Endothelial cell of umbilical vein (primary cell): ENCODE results near the gene SEMG1. TPM values are rescaled to one million over a fixed set of nuclear protein-coding genes. Genes with fewer than 3 reads are reported as not detected.

Source experiments
- BruUV-seq: library from RNA; stranded (reverse); fragments of 400-500 nt; replicated peaks from 2 replicates; lab custom pipeline; 2021; lab: Mats Ljungman, UMichigan
- CTCF ChIA-PET: fragments of 300-600, 350-600 bp; sonication (Branson Sonifier 250); formaldehyde crosslinking; loops from one replicate; lab custom pipeline; 2021; ENCODE audit warnings: antibody characterized with exemption, inconsistent platforms; lab: Charles Lee
- POLR2A ChIA-PET: fragments of 300-600, 350-600 bp; sonication (Branson Sonifier 250); formaldehyde crosslinking; loops from one replicate; lab custom pipeline; 2021; ENCODE audit warnings: antibody characterized with exemption, inconsistent platforms; lab: Charles Lee
- DNase-seq: peaks from one replicate; pipeline ENCODE4 v3.0.0-alpha.2; 2011; ENCODE audit warnings: low read depth, low spot score
- FAIRE-seq: peaks from 2 replicates; lab custom pipeline; 2011; peaks lifted over from hg19 to GRCh38; lab: Jason Lieb, UNC
- H2AFZ ChIP-seq: 2 replicates; pipeline ENCODE4 v1.6.0; 2012; ENCODE audit warnings: low read depth, low read length, control low read depth, inconsistent platforms
- H3K27ac ChIP-seq: 2 replicates; pipeline ENCODE4 v1.5.1; 2011; ENCODE audit warnings: low read depth, mild to moderate bottlenecking, control low read depth, low read length, moderate library complexity; ENCODE audit not compliant: insufficient read depth
- H3K27me3 ChIP-seq, 2 experiments: 2 replicates each; pipeline versions ENCODE4 v1.6.0 to v1.6.1; 2011; ENCODE audit warnings: low read length in 2 of 2, mixed read lengths in 1 of 2; ENCODE audit not compliant: control insufficient read depth in 2 of 2, insufficient read depth in 2 of 2
- H3K36me3 ChIP-seq, 2 experiments: 2 replicates in 1 of 2; 3 replicates in 1 of 2; pipeline ENCODE4 v1.5.1; 2011; ENCODE audit warnings: low read length in 2 of 2, mild to moderate bottlenecking in 1 of 2, moderate library complexity in 1 of 2; ENCODE audit not compliant: control insufficient read depth in 2 of 2, insufficient read depth in 2 of 2; ENCODE audit errors: extremely low read depth in 1 of 2
- H3K4me1 ChIP-seq: 3 replicates; pipeline ENCODE4 v1.5.1; 2011; ENCODE audit warnings: mild to moderate bottlenecking, low read length; ENCODE audit not compliant: control insufficient read depth, insufficient read depth; ENCODE audit errors: extremely low read depth
- H3K4me2 ChIP-seq: 2 replicates; pipeline ENCODE4 v1.6.1; 2011; ENCODE audit warnings: low read length, control low read depth, mixed read lengths; ENCODE audit not compliant: insufficient read depth
- H3K4me3 ChIP-seq, 3 experiments: fragments of 200-600 bp in 1 of 3; sonication (generic), shearing (Covaris generic) in 1 of 3; replicated peaks in 1 of 3; 2 replicates each; pipeline ENCODE4 v1.5.1; 2011 to 2016; ENCODE audit warnings: control low read depth in 3 of 3, low read length in 3 of 3, mild to moderate bottlenecking in 2 of 3, inconsistent platforms in 1 of 3, low read depth in 1 of 3, moderate library complexity in 1 of 3; ENCODE audit not compliant: insufficient read depth in 1 of 3
- H3K79me2 ChIP-seq: 2 replicates; pipeline ENCODE4 v1.6.0; 2012; ENCODE audit warnings: low read length, inconsistent platforms; ENCODE audit not compliant: control insufficient read depth, insufficient read depth
- H3K9ac ChIP-seq: replicated peaks from 2 replicates; pipeline ENCODE3; 2011; ENCODE audit warnings: low read length, control low read depth; ENCODE audit not compliant: insufficient read depth; ENCODE audit errors: extremely low read depth
- H3K9me1 ChIP-seq: replicated peaks from 3 replicates; pipeline ENCODE4 v1.6.0; 2011; ENCODE audit warnings: mild to moderate bottlenecking, low read length; ENCODE audit not compliant: control insufficient read depth, insufficient read depth; ENCODE audit errors: extremely low read depth
- H3K9me3 ChIP-seq: replicated peaks from 2 replicates; pipeline ENCODE4 v1.5.1; 2012; ENCODE audit warnings: low read length, inconsistent platforms; ENCODE audit not compliant: control insufficient read depth, insufficient read depth
- H4K20me1 ChIP-seq: replicated peaks from 2 replicates; pipeline ENCODE3; 2011; ENCODE audit warnings: mild to moderate bottlenecking, low read length; ENCODE audit not compliant: control insufficient read depth, insufficient read depth; ENCODE audit errors: extremely low read depth
- CTCF ChIP-seq, 2 donors: IDR thresholded peaks; 1 replicate in 1 of 2; 2 replicates in 1 of 2; pipeline ENCODE4 v1.5.1; 2011; ENCODE audit warnings: low read length in 2 of 2, mild to moderate bottlenecking in 2 of 2, moderate library complexity in 2 of 2, control low read depth in 1 of 2, inconsistent platforms in 1 of 2, low read depth in 1 of 2; ENCODE audit not compliant: insufficient read depth in 1 of 2; ENCODE audit errors: extremely low read depth in 1 of 2
- EZH2 ChIP-seq: IDR thresholded peaks from 2 replicates; pipeline ENCODE4 v1.6.1; 2012; ENCODE audit warnings: borderline replicate concordance, low read depth, mild to moderate bottlenecking, moderate library complexity, low read length, inconsistent platforms; ENCODE audit not compliant: severe bottlenecking
- FOS ChIP-seq: IDR thresholded peaks from 2 replicates; pipeline ENCODE4 v1.6.1; 2011; ENCODE audit warnings: mild to moderate bottlenecking, low read length, moderate library complexity, borderline replicate concordance; ENCODE audit not compliant: insufficient read depth
- GATA2 ChIP-seq: IDR thresholded peaks from 2 replicates; pipeline ENCODE4 v1.7.0; 2011; ENCODE audit warnings: low read depth, mild to moderate bottlenecking, moderate library complexity, mixed read lengths, low read length; ENCODE audit not compliant: insufficient read length, insufficient read depth
- JUN ChIP-seq: IDR thresholded peaks from 2 replicates; pipeline ENCODE4 v1.6.1; 2011; ENCODE audit warnings: borderline replicate concordance, low read depth; ENCODE audit not compliant: insufficient read length, insufficient read depth
- MYC ChIP-seq: IDR thresholded peaks from one replicate; pipeline ENCODE4 v1.6.1; 2011; ENCODE audit warnings: mild to moderate bottlenecking, low read depth, low read length
- dilution Hi-C: fragments of 300-500 bp; cut with MboI; formaldehyde crosslinking; loops from one replicate; pipeline ENCODE4 v1.15.0; 2019; ENCODE audit warnings: low sequenced_read_pairs; ENCODE audit not compliant: extremely low pct_ligation_motif_present
- intact Hi-C: fragments of 100-400 bp; cut with micrococcal nuclease; formaldehyde crosslinking; loops from one replicate; pipeline ENCODE4 v1.10.0; 2022
- polyA plus RNA-seq, 4 experiments: library from polyadenylated mRNA; depleted of rRNA in 3 of 4; stranded (reverse) in 3 of 4; unstranded in 1 of 4; fragments of >200 nt; gene quantifications; 2 replicates each; pipeline versions ENCODE4 v1.2.1 to v1.2.3, GENCODE V29; 2011 to 2012; ENCODE audit warnings: missing spikeins in 1 of 4
- total RNA-seq: library from RNA; stranded (reverse); gene quantifications from 2 replicates; pipeline ENCODE4 v1.2.3, GENCODE V29; 2021
- TF ChIP-seq, protein P1 (sequence below): IDR thresholded peaks from 2 replicates; pipeline ENCODE4 v1.6.1; 2011; ENCODE audit not compliant: insufficient read depth, insufficient read length

SEMG1 gene
- total and polyA plus RNA-seq, 2 donors (not counting 3 experiments of a cell fraction or from before 2014, with no cell fraction given), result not detected

DNA sequence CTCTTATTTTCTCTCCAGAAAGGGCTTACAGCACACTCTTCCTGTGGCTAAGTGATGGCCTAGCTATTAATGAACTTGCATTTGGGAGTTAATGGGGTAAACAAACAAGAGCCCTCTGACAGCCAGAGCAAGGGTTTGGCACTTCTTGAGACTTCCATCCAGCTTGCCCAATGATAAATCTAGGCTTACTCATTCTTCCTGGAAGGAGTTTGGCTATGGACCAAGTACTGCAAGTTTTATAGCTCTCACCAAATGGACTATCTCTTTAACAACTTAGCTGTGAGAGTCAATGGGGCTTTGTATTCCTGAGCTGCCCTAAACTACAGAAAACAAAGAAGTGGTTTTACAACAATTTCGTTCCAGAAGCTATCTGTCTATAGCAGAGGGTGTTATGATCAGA, 48.9 kb upstream of the SEMG1 start:
- H3K9ac ChIP-seq, result no peak overlapping the region
- no peaks in the 10 kb centered on the region for H3K79me2 ChIP-seq
- H3K4me3 ChIP-seq, result no peak overlapping the region
- FAIRE-seq (no peak), DNase-seq (peak; percentile 19)
- no peaks in the 10 kb centered on the region for H3K36me3 ChIP-seq
- dilution Hi-C loops (no loop called here), intact Hi-C loops (no loop called here)
- H2AFZ ChIP-seq, result no peak overlapping the region
- BruUV-seq, result no TSS peak
- no peaks in the 10 kb centered on the region for H4K20me1 ChIP-seq
- ChIA-PET CTCF (interaction anchor here (0.9 to 2.3 kb wide), 3 partner anchors 19 to 62 kb away, joined by 4 to 10 read pairs (median 7); no protein-coding TSS in a partner anchor), POLR2A (no interaction called here)
- no peak overlapping the region for H3K4me2 ChIP-seq
- no peak overlapping the region for H3K27ac ChIP-seq
- TF ChIP-seq EZH2 (no peak), GATA2 (no peak), FOS (no peak), CTCF (IDR thresholded peaks at IDR 0.05; ENCODE audit: extremely low read depth in 1 of 2, insufficient read depth in 1 of 2, low read depth in 1 of 2, low read length in 2 of 2) (no peak), MYC (no peak), JUN (no peak)
- TF ChIP-seq, protein P1, sequence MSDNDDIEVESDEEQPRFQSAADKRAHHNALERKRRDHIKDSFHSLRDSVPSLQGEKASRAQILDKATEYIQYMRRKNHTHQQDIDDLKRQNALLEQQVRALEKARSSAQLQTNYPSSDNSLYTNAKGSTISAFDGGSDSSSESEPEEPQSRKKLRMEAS, result no peak
- no peaks in the 10 kb centered on the region for H3K4me1 ChIP-seq
- H3K9me3 ChIP-seq, result no peaks in the 10 kb centered on the region
- no peaks in the 10 kb centered on the region for H3K9me1 ChIP-seq
- peaks cover 0 to 2% of the 10 kb centered on the region in 2 experiments for H3K27me3 ChIP-seq
